K562 (cell line): ENCODE measurements around the gene ARHGAP8. TPM values are rescaled to one million over a fixed set of nuclear protein-coding genes. Genes with fewer than 3 reads are reported as not detected.

Experiments used
- ATAC-seq: fragments of 200-7000 bp; cut with Tn5 transposase; 3 replicates; pipeline ENCODE4 v1.9.1; 2020; ENCODE audit warnings: moderate library complexity
- BruUV-seq: library from RNA; stranded (reverse); fragments of 400-500 nt; replicated peaks from 2 replicates; lab custom pipeline; 2021; lab: Mats Ljungman, UMichigan
- CTCF ChIA-PET: fragments of 300-600 bp; formaldehyde crosslinking; extraction: SDS; loops from one replicate; lab custom pipeline; 2021; ENCODE audit warnings: low intra/inter-chr PET ratio; lab: Yijun Ruan, JAX
- POLR2A ChIA-PET: fragments of 300-600, 350-650 bp; sonication (Branson Sonifier 250); formaldehyde crosslinking; extraction: SDS; loops from one replicate; lab custom pipeline; 2021; ENCODE audit warnings: antibody characterized with exemption, inconsistent platforms; lab: Yijun Ruan, JAX
- DNase-seq, 4 experiments: peaks; one replicate each; pipeline versions ENCODE4 v3.0.0 to v3.0.0-alpha.2; 2011 to 2018; ENCODE audit warnings: low spot score in 3 of 4, mixed read lengths in 3 of 4; ENCODE audit errors: extremely low read depth in 1 of 4
- FAIRE-seq: peaks from 2 replicates; lab custom pipeline; 2011; peaks lifted over from hg19 to GRCh38; lab: Jason Lieb, UNC
- H2AFZ ChIP-seq: 2 replicates; pipeline ENCODE4 v1.6.0; 2011; ENCODE audit warnings: low read depth, low read length, control low read depth, inconsistent platforms
- H3K27ac ChIP-seq: fragments of 200-600 bp; 3 replicates; pipeline ENCODE4 v1.8.0; 2011; ENCODE audit warnings: low read depth, mild to moderate bottlenecking, control low read depth, inconsistent platforms, low read length, moderate library complexity, mixed read lengths; ENCODE audit errors: extremely low read depth
- H3K27me3 ChIP-seq, 2 experiments: fragments of 300-600 bp in 1 of 2; 2 replicates in 1 of 2; 3 replicates in 1 of 2; pipeline versions ENCODE4 v1.6.0 to v1.8.0; 2011; ENCODE audit warnings: inconsistent platforms in 2 of 2, low read length in 2 of 2, mild to moderate bottlenecking in 1 of 2, mixed read lengths in 1 of 2, moderate library complexity in 1 of 2; ENCODE audit not compliant: control insufficient read depth in 2 of 2, insufficient read depth in 2 of 2
- H3K36me3 ChIP-seq: fragments of 300-600 bp; 3 replicates; pipeline ENCODE4 v1.8.0; 2011; ENCODE audit warnings: mild to moderate bottlenecking, low read length, inconsistent platforms; ENCODE audit not compliant: control insufficient read depth, insufficient read depth
- H3K4me1 ChIP-seq, 2 experiments: fragments of 200-600 bp in 1 of 2; replicated peaks in 1 of 2; 2 replicates in 1 of 2; 3 replicates in 1 of 2; pipeline versions ENCODE4 v1.5.1 to v1.8.0; 2011; ENCODE audit warnings: inconsistent platforms in 2 of 2, low read length in 2 of 2, mild to moderate bottlenecking in 1 of 2, mixed read lengths in 1 of 2, moderate library complexity in 1 of 2; ENCODE audit not compliant: control insufficient read depth in 2 of 2, insufficient read depth in 2 of 2
- H3K4me2 ChIP-seq: 2 replicates; pipeline ENCODE4 v1.6.1; 2011; ENCODE audit warnings: low read length, control low read depth, inconsistent platforms, mixed read lengths; ENCODE audit not compliant: insufficient read depth
- H3K4me3 ChIP-seq: fragments of 200-600 bp; sonication (generic), shearing (Covaris generic); 2 replicates; pipeline ENCODE4 v1.5.1; 2016; ENCODE audit warnings: control low read depth, inconsistent platforms
- H3K79me2 ChIP-seq: fragments of 200-600 bp; 3 replicates; pipeline ENCODE4 v1.8.0; 2011; ENCODE audit warnings: low read length, inconsistent platforms; ENCODE audit not compliant: control insufficient read depth, insufficient read depth
- H3K9ac ChIP-seq, 2 experiments: 2 replicates each; pipeline versions ENCODE4 v1.6.0 to v1.6.1; 2011; ENCODE audit warnings: low read depth in 2 of 2, low read length in 2 of 2, control low read depth in 1 of 2, inconsistent platforms in 1 of 2, mild to moderate bottlenecking in 1 of 2, mixed read lengths in 1 of 2; ENCODE audit not compliant: insufficient read depth in 1 of 2
- H3K9me1 ChIP-seq: one replicate; pipeline ENCODE4 v1.6.0; 2011; ENCODE audit warnings: inconsistent platforms, mild to moderate bottlenecking, low read length, moderate library complexity; ENCODE audit not compliant: control insufficient read depth, insufficient read depth
- H3K9me3 ChIP-seq: replicated peaks from 2 replicates; pipeline ENCODE4 v1.5.1; 2011; ENCODE audit warnings: low read depth, low read length, inconsistent platforms; ENCODE audit not compliant: control insufficient read depth, insufficient read depth
- H4K20me1 ChIP-seq: replicated peaks from 2 replicates; pipeline ENCODE4 v1.6.1; 2011; ENCODE audit warnings: low read length, inconsistent platforms, mixed read lengths; ENCODE audit not compliant: control insufficient read depth, insufficient read depth
- ARHGAP35 ChIP-seq: fragments of 450-650 bp; IDR thresholded peaks from 2 replicates; pipeline ENCODE4 v1.6.1; 2018; ENCODE audit not compliant: partially characterized antibody
- GTF2E2 ChIP-seq: fragments of 200-800 bp; sonication (Bioruptor generic); IDR thresholded peaks from 2 replicates; pipeline ENCODE4 v1.6.1; 2016; ENCODE audit warnings: missing genetic modification characterization, missing compliant biosample characterization
- KAT2B ChIP-seq: IDR thresholded peaks from one replicate; pipeline ENCODE4 v1.6.1; 2012; ENCODE audit warnings: low read depth, mild to moderate bottlenecking, control low read depth, inconsistent platforms, low read length, moderate library complexity
- MED1 ChIP-seq: sonication (generic); formaldehyde crosslinking; IDR thresholded peaks from 2 replicates; pipeline ENCODE4 v1.8.1; 2023; ENCODE audit warnings: missing genetic modification reagents, borderline replicate concordance
- MYNN ChIP-seq, 2 experiments: sonication (generic); formaldehyde crosslinking in 1 of 2; IDR thresholded peaks; 2 replicates each; pipeline versions ENCODE4 v1.5.0 to v1.6.1; 2016 to 2020; ENCODE audit warnings: antibody characterized with exemption in 1 of 2, missing genetic modification reagents in 1 of 2
- PCBP2 ChIP-seq: fragments of 200-400 bp; formaldehyde crosslinking; IDR thresholded peaks from 2 replicates; pipeline ENCODE4 v1.6.1; 2018; ENCODE audit warnings: low read length, low read depth, mild to moderate bottlenecking, moderate library complexity; ENCODE audit not compliant: poor library complexity, severe bottlenecking
- RBM17 ChIP-seq: fragments of 200-400 bp; formaldehyde crosslinking; IDR thresholded peaks from 2 replicates; pipeline ENCODE4 v1.6.1; 2017; ENCODE audit warnings: low read depth, mild to moderate bottlenecking, low read length, borderline replicate concordance
- XRCC4 ChIP-seq: IDR thresholded peaks from one replicate; pipeline ENCODE4 v1.6.1; 2011; ENCODE audit not compliant: insufficient read depth, insufficient read length; ENCODE audit errors: extremely low read depth
- ZNF445 ChIP-seq: fragments of 250-450 bp; sonication (Bioruptor Pico); IDR thresholded peaks from 2 replicates; pipeline ENCODE4 v1.4.0; 2020; ENCODE audit warnings: low read depth, mild to moderate bottlenecking, moderate library complexity
- ZNF511 ChIP-seq: sonication (generic); formaldehyde crosslinking; IDR thresholded peaks from 2 replicates; pipeline ENCODE4 v1.8.0; 2022; ENCODE audit warnings: mild to moderate bottlenecking, missing genetic modification reagents
- WGBS: fragments of 100-300 bp; shearing (Covaris generic); methylation state at CpG from one replicate; pipeline ENCODE4 v1.1.6; 2016; ENCODE audit warnings: low coverage, mixed read lengths; ENCODE audit not compliant: insufficient coverage; ENCODE audit errors: missing lambda C conversion rate; 5-methylcytosine and 5-hydroxymethylcytosine counted together
- in situ Hi-C: fragments of 300-500 bp; cut with MboI; formaldehyde crosslinking; loops from 4 replicates; pipeline ENCODE4 v1.15.0; 2018; ENCODE audit warnings: inconsistent platforms, mixed read lengths
- intact Hi-C: fragments of 100-400 bp; cut with micrococcal nuclease; formaldehyde crosslinking; loops from 2 replicates; pipeline ENCODE4 v1.14.2; 2022
- polyA plus RNA-seq, 8 experiments: library from polyadenylated mRNA; depleted of rRNA in 4 of 8; stranded (reverse) in 5 of 8; unstranded in 3 of 8; fragments of >200 nt; fragmentation: Nextera tagmentation in 2 of 8; fragmentation: Illumina TruSeq in 1 of 8; extraction: Ambion mirVana in 2 of 8; extraction: Trizol in 1 of 8; gene quantifications; 2 replicates each; pipeline versions ENCODE4 v1.2.1 to v1.2.3, GENCODE V29; 2011 to 2014; ENCODE audit warnings: inconsistent platforms in 1 of 8, missing spikeins in 1 of 8
- total RNA-seq, 7 experiments: library from RNA; depleted of rRNA in 6 of 7; stranded (reverse); fragments of >200 nt in 6 of 7; fragmentation: Illumina TruSeq in 2 of 7; extraction: Trizol in 2 of 7; gene quantifications; 2 replicates each; pipeline versions ENCODE4 v1.2.1 to v1.2.3, GENCODE V29; 2011 to 2021; ENCODE audit warnings: low replicate concordance in 1 of 7
- TF ChIP-seq, protein P1 (sequence below): sonication (generic); formaldehyde crosslinking; IDR thresholded peaks from 2 replicates; pipeline ENCODE4 v1.8.1; 2022; ENCODE audit warnings: missing genetic modification reagents
- TF ChIP-seq, protein P2 (sequence below), 2 experiments: fragments of 450-650 bp; IDR thresholded peaks; 2 replicates each; pipeline ENCODE4 v1.6.1; 2018; ENCODE audit warnings: mild to moderate bottlenecking in 2 of 2, low read depth in 1 of 2; ENCODE audit not compliant: partially characterized antibody in 2 of 2
- TF ChIP-seq, protein P3 (sequence below): fragments of 250-450 bp; sonication (Bioruptor Pico); IDR thresholded peaks from 2 replicates; pipeline ENCODE4 v1.5.0; 2020; ENCODE audit warnings: mild to moderate bottlenecking, borderline replicate concordance

ARHGAP8 gene
- total and polyA plus RNA-seq, 9 of the 15 experiments (the other 6 are each of a cell fraction or from before 2014, with no cell fraction given): 0.15 to 2.2 (median 0.62) TPM

DNA sequence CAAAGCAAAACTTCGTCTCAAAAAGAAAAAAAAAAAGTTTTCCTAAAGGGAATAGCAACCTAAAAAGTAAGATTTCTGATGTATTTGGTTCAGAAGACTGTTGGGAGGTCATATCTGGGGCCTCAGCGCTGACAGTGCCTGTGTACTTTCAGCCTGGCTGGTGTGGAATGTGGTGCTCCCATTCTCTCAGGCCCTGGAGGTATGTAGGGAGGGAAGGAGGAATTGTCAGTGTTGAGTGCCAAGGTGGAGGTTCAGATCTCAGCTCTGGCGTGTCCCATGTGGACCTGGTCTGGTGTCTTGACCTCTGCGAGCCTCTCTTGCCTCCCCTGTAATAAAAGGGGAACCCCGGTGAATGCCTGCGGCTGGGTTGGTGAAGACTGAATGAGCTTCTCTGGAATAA is 28.0 kb upstream of the ARHGAP8 start:
- H3K9me1 ChIP-seq: no peaks in the 10 kb centered on the region
- H3K36me3 ChIP-seq: peaks cover 6% of the 10 kb centered on the region; the same call in 1 of the 3 replicates
- H4K20me1 ChIP-seq: no peaks in the 10 kb centered on the region; the same call in 1 of the 2 replicates
- H3K9me3 ChIP-seq: no peaks in the 10 kb centered on the region
- CTCF ChIA-PET: no interaction called here
- FAIRE-seq (no peak), ATAC-seq (no peak), DNase-seq (no peak)
- TF ChIP-seq GTF2E2 (tag): no peak
- TF ChIP-seq XRCC4: no peak
- no peak for TF ChIP-seq MYNN (IDR thresholded peaks at IDR 0.05)
- no peak for TF ChIP-seq MYNN (CRISPR knock-in tag; IDR thresholded peaks at IDR 0.05)
- TF ChIP-seq RBM17: no peak
- TF ChIP-seq PCBP2: no peak
- TF ChIP-seq, protein P1, sequence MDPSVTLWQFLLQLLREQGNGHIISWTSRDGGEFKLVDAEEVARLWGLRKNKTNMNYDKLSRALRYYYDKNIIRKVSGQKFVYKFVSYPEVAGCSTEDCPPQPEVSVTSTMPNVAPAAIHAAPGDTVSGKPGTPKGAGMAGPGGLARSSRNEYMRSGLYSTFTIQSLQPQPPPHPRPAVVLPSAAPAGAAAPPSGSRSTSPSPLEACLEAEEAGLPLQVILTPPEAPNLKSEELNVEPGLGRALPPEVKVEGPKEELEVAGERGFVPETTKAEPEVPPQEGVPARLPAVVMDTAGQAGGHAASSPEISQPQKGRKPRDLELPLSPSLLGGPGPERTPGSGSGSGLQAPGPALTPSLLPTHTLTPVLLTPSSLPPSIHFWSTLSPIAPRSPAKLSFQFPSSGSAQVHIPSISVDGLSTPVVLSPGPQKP: no peak
- no peak for TF ChIP-seq ZNF445 (CRISPR knock-in tag)
- TF ChIP-seq, protein P2, sequence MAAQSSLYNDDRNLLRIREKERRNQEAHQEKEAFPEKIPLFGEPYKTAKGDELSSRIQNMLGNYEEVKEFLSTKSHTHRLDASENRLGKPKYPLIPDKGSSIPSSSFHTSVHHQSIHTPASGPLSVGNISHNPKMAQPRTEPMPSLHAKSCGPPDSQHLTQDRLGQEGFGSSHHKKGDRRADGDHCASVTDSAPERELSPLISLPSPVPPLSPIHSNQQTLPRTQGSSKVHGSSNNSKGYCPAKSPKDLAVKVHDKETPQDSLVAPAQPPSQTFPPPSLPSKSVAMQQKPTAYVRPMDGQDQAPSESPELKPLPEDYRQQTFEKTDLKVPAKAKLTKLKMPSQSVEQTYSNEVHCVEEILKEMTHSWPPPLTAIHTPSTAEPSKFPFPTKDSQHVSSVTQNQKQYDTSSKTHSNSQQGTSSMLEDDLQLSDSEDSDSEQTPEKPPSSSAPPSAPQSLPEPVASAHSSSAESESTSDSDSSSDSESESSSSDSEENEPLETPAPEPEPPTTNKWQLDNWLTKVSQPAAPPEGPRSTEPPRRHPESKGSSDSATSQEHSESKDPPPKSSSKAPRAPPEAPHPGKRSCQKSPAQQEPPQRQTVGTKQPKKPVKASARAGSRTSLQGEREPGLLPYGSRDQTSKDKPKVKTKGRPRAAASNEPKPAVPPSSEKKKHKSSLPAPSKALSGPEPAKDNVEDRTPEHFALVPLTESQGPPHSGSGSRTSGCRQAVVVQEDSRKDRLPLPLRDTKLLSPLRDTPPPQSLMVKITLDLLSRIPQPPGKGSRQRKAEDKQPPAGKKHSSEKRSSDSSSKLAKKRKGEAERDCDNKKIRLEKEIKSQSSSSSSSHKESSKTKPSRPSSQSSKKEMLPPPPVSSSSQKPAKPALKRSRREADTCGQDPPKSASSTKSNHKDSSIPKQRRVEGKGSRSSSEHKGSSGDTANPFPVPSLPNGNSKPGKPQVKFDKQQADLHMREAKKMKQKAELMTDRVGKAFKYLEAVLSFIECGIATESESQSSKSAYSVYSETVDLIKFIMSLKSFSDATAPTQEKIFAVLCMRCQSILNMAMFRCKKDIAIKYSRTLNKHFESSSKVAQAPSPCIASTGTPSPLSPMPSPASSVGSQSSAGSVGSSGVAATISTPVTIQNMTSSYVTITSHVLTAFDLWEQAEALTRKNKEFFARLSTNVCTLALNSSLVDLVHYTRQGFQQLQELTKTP (IDR thresholded peaks at IDR 0.05; ENCODE audit: low read depth in 1 of 2, partially characterized antibody in 2 of 2): no peak
- TF ChIP-seq MED1 (CRISPR knock-in tag): no peak
- no peak for TF ChIP-seq ZNF511 (CRISPR knock-in tag)
- TF ChIP-seq KAT2B: no peak
- TF ChIP-seq, protein P3, sequence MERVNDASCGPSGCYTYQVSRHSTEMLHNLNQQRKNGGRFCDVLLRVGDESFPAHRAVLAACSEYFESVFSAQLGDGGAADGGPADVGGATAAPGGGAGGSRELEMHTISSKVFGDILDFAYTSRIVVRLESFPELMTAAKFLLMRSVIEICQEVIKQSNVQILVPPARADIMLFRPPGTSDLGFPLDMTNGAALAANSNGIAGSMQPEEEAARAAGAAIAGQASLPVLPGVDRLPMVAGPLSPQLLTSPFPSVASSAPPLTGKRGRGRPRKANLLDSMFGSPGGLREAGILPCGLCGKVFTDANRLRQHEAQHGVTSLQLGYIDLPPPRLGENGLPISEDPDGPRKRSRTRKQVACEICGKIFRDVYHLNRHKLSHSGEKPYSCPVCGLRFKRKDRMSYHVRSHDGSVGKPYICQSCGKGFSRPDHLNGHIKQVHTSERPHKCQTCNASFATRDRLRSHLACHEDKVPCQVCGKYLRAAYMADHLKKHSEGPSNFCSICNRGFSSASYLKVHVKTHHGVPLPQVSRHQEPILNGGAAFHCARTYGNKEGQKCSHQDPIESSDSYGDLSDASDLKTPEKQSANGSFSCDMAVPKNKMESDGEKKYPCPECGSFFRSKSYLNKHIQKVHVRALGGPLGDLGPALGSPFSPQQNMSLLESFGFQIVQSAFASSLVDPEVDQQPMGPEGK (CRISPR knock-in tag): no peak
- no peak for TF ChIP-seq ARHGAP35
- no peaks in the 10 kb centered on the region for H3K27me3 ChIP-seq
- in situ Hi-C loops: no loop called here
- intact Hi-C loops: no loop called here
- POLR2A ChIA-PET: interaction anchor here (0.6 to 1.0 kb wide), 3 partner anchors 9 to 722 kb away, joined by 3 read pairs; no protein-coding TSS in a partner anchor
- no TSS peak for BruUV-seq
- no peak overlapping the region for H3K4me2 ChIP-seq
- 76% methylated on average over 6 of the region's 6 CpGs for WGBS
- H3K27ac ChIP-seq: no peak overlapping the region
- H2AFZ ChIP-seq: no peak overlapping the region
- no peak overlapping the region for H3K9ac ChIP-seq
- H3K4me1 ChIP-seq: peaks cover 0 to 23% of the 10 kb centered on the region in 2 experiments; a peak in 2 of 5 replicates
- no peak overlapping the region for H3K4me3 ChIP-seq
- H3K79me2 ChIP-seq: no peaks in the 10 kb centered on the region
